IMR-90 (cell line): Measurements from ENCODE around the gene AEN. TPM values are rescaled to one million over a fixed set of nuclear protein-coding genes. Genes with fewer than 3 reads are reported as not detected.
A peak's percentile ranks its signal among the peaks of the same experiment; 100 is the strongest.

Experiments used
- ATAC-seq: fragments of 200-7000 bp; cut with Tn5 transposase; 2 replicates; pipeline ENCODE4 v1.9.1; 2020; ENCODE audit warnings: low read depth, mild to moderate bottlenecking, moderate library complexity
- BruUV-seq: library from RNA; stranded (reverse); fragments of 400-500 nt; replicated peaks from 2 replicates; lab custom pipeline; 2021; lab: Mats Ljungman, UMichigan
- CTCF ChIA-PET: fragments of 300-600 bp; formaldehyde crosslinking; extraction: SDS; loops from one replicate; lab custom pipeline; 2021; ENCODE audit warnings: antibody characterized with exemption; lab: Yijun Ruan, JAX
- POLR2A ChIA-PET: fragments of 300-600 bp; sonication (Branson Sonifier 250); formaldehyde crosslinking; loops from one replicate; lab custom pipeline; 2022; ENCODE audit warnings: antibody characterized with exemption; ENCODE audit not compliant: unreplicated experiment; lab: Charles Lee
- DNase-seq: peaks from one replicate; pipeline ENCODE4 v3.0.0; 2013
- H2AFZ ChIP-seq: replicated peaks from 2 replicates; pipeline ENCODE3; 2013; ENCODE audit warnings: low read length, mild to moderate bottlenecking; ENCODE audit not compliant: poor library complexity
- H2AK5ac ChIP-seq: 2 replicates; pipeline ENCODE4 v1.6.1; 2013; ENCODE audit warnings: low read depth, low read length, inconsistent platforms
- H2AK9ac ChIP-seq: replicated peaks from 2 replicates; pipeline ENCODE3; 2013; ENCODE audit warnings: mild to moderate bottlenecking, low read depth, low read length, moderate library complexity; ENCODE audit not compliant: poor library complexity
- H2BK120ac ChIP-seq: 2 replicates; pipeline ENCODE4 v1.6.1; 2013; ENCODE audit warnings: low read depth, low read length, inconsistent platforms
- H2BK15ac ChIP-seq: 3 replicates; pipeline ENCODE4 v1.6.1; 2013; ENCODE audit warnings: low read depth, low read length, inconsistent platforms
- H2BK20ac ChIP-seq: 2 replicates; pipeline ENCODE4 v1.6.1; 2013; ENCODE audit warnings: low read depth, mild to moderate bottlenecking, inconsistent platforms, low read length, moderate library complexity
- H2BK5ac ChIP-seq: 2 replicates; pipeline ENCODE4 v1.6.1; 2013; ENCODE audit warnings: mild to moderate bottlenecking, low read depth, low read length, inconsistent platforms; ENCODE audit not compliant: poor library complexity, severe bottlenecking
- H3K14ac ChIP-seq: replicated peaks from 2 replicates; pipeline ENCODE4 v1.6.1; 2013; ENCODE audit warnings: low read depth, low read length, inconsistent platforms
- H3K18ac ChIP-seq: 2 replicates; pipeline ENCODE4 v1.6.1; 2013; ENCODE audit warnings: low read depth, low read length, control low read depth
- H3K23ac ChIP-seq: 2 replicates; pipeline ENCODE4 v1.6.1; 2013; ENCODE audit warnings: low read depth, low read length, inconsistent platforms
- H3K27ac ChIP-seq: 2 replicates; pipeline ENCODE4 v1.5.1; 2013; ENCODE audit warnings: mild to moderate bottlenecking, control low read depth, low read length; ENCODE audit not compliant: insufficient read depth
- H3K27me3 ChIP-seq: 2 replicates; pipeline ENCODE4 v1.6.1; 2013; ENCODE audit warnings: low read length; ENCODE audit not compliant: control insufficient read depth, insufficient read depth
- H3K36me3 ChIP-seq: 2 replicates; pipeline ENCODE4 v1.6.1; 2013; ENCODE audit warnings: low read length, mixed read lengths; ENCODE audit not compliant: control insufficient read depth, insufficient read depth
- H3K4ac ChIP-seq: 2 replicates; pipeline ENCODE4 v1.6.1; 2013; ENCODE audit warnings: low read depth, low read length, inconsistent platforms
- H3K4me1 ChIP-seq: 2 replicates; pipeline ENCODE4 v1.6.1; 2013; ENCODE audit warnings: low read length, mixed read lengths; ENCODE audit not compliant: control insufficient read depth, insufficient read depth
- H3K4me2 ChIP-seq: 2 replicates; pipeline ENCODE4 v1.6.1; 2013; ENCODE audit warnings: low read depth, mild to moderate bottlenecking, control low read depth, low read length, moderate library complexity
- H3K4me3 ChIP-seq: 2 replicates; pipeline ENCODE4 v1.5.1; 2013; ENCODE audit warnings: low read depth, mild to moderate bottlenecking, control low read depth, low read length, moderate library complexity; ENCODE audit not compliant: insufficient read depth
- H3K56ac ChIP-seq: 2 replicates; pipeline ENCODE4 v1.6.1; 2013; ENCODE audit warnings: low read length, inconsistent platforms; ENCODE audit not compliant: insufficient read depth; ENCODE audit errors: extremely low read depth
- H3K79me1 ChIP-seq, 2 experiments: 2 replicates each; pipeline ENCODE4 v1.6.1; 2013; ENCODE audit warnings: low read length in 2 of 2, inconsistent platforms in 1 of 2, low read depth in 1 of 2
- H3K9ac ChIP-seq: 2 replicates; pipeline ENCODE4 v1.6.1; 2013; ENCODE audit warnings: low read depth, low read length, control low read depth
- H3K9me1 ChIP-seq: 2 replicates; pipeline ENCODE4 v1.6.1; 2013; ENCODE audit warnings: low read length, inconsistent platforms; ENCODE audit not compliant: insufficient read depth
- H3K9me3 ChIP-seq: 2 replicates; pipeline ENCODE4 v1.6.1; 2013; ENCODE audit warnings: low read length; ENCODE audit not compliant: control insufficient read depth, insufficient read depth
- H4K20me1 ChIP-seq: 2 replicates; pipeline ENCODE4 v1.6.1; 2013; ENCODE audit warnings: low read length, inconsistent platforms; ENCODE audit not compliant: insufficient read depth
- H4K5ac ChIP-seq: 2 replicates; pipeline ENCODE4 v1.6.1; 2013; ENCODE audit warnings: mild to moderate bottlenecking, low read depth, low read length, control low read depth
- H4K8ac ChIP-seq, 2 experiments: 2 replicates each; pipeline ENCODE4 v1.6.1; 2013; ENCODE audit warnings: low read depth in 2 of 2, low read length in 2 of 2, control low read depth in 1 of 2, inconsistent platforms in 1 of 2
- H4K91ac ChIP-seq: 2 replicates; pipeline ENCODE4 v1.6.1; 2013; ENCODE audit warnings: low read depth, low read length, inconsistent platforms; ENCODE audit not compliant: insufficient read depth
- BHLHE40 ChIP-seq: fragments of 150-350 bp; IDR thresholded peaks from 2 replicates; pipeline ENCODE4 v1.6.1; 2016; ENCODE audit warnings: mild to moderate bottlenecking, low read depth, low read length
- CEBPB ChIP-seq: IDR thresholded peaks from 2 replicates; pipeline ENCODE4 v1.6.1; 2012; ENCODE audit warnings: low read depth, low read length, improper control_type of control experiment
- MAFK ChIP-seq: IDR thresholded peaks from 2 replicates; pipeline ENCODE4 v1.6.1; 2012; ENCODE audit warnings: low read depth, low read length, improper control_type of control experiment
- WGBS, 2 experiments: methylation state at CpG; one replicate each; pipeline versions ENCODE4 v1.1.5 to v1.1.7; 2013; ENCODE audit warnings: missing lambda C conversion rate in 2 of 2; ENCODE audit not compliant: insufficient read length in 1 of 2; ENCODE audit errors: extremely low coverage in 2 of 2; 5-methylcytosine and 5-hydroxymethylcytosine counted together
- dilution Hi-C: fragments of 300-500 bp; cut with HindIII; formaldehyde crosslinking; loops from one replicate; pipeline ENCODE4 v1.14.3; 2018; ENCODE audit warnings: low sequenced_read_pairs; ENCODE audit not compliant: unreplicated experiment
- in situ Hi-C: fragments of 300-500 bp; cut with MboI; formaldehyde crosslinking; loops from 3 replicates; pipeline ENCODE4 v1.14.3; 2019; ENCODE audit warnings: low sequenced_read_pairs, inconsistent platforms, mixed read lengths
- intact Hi-C: fragments of 100-400 bp; cut with micrococcal nuclease; formaldehyde crosslinking; loops from 2 replicates; pipeline ENCODE4 v1.10.0; 2022
- polyA plus RNA-seq, 3 experiments: library from polyadenylated mRNA; depleted of rRNA; stranded (reverse); fragments of >200 nt; gene quantifications; 2 replicates each; pipeline ENCODE4 v1.2.3, GENCODE V29; 2012; ENCODE audit warnings: low replicate concordance in 1 of 3
- total RNA-seq: library from RNA; depleted of rRNA; stranded (reverse); fragments of >200 nt; gene quantifications from 2 replicates; pipeline ENCODE4 v1.2.3, GENCODE V29; 2012

Gene AEN
- total and polyA plus RNA-seq, 2 of the 4 experiments (the other 2 are of a cell fraction), result 48.6 to 85.5 TPM

DNA sequence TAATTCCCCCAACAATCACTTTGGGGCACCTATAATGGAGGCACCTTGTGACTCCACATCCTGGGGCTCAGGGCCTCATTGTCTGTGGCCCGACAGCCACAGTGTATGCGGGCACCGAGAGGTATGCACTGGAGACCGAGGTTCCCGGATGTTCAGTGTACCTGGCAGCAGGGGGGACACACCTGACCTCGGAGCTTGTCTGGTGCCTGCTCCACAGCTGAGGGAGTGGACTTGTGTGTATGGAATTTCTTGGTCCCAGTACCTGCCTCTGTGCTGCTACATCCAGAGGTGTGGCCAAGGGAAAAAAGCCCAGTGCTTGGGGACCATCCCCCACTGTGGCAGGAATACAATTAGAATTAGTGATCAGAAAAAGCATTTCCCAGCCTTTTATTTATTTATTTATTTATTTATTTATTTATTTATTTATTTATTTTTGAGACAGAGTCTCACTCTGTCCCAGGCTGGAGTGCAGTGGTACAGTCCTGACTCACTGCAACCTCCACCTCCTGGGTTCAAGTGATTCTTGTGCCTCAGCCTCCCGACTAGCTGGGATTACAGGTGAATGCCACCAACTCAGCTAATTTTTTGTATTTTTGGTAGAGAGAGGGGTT is 8.8 kb upstream of the AEN start:
- Histone ChIP-seq H3K27me3 (peaks cover 19% of the 10 kb centered on the region), H3K27ac (no peak overlapping the region), H3K18ac (no peak overlapping the region), H3K4me1 (peaks cover 4% of the 10 kb centered on the region; the same call in 1 of the 2 replicates), H2AK5ac (no peak overlapping the region), H3K9me3 (no peaks in the 10 kb centered on the region), H3K9me1 (peaks cover 8% of the 10 kb centered on the region; the same call in 1 of the 2 replicates), H3K4me3 (no peak overlapping the region), H4K8ac (no peak overlapping the region; a peak in 2 of 4 replicates), H3K23ac (no peak overlapping the region), H4K20me1 (no peaks in the 10 kb centered on the region), H3K4me2 (no peak overlapping the region), H4K91ac (no peak overlapping the region), H2BK15ac (no peak overlapping the region), H3K9ac (no peak overlapping the region), H3K14ac (no peak overlapping the region), H2BK5ac (no peak overlapping the region), H3K56ac (no peak overlapping the region), H2BK120ac (peak overlapping the region; percentile 59), H3K36me3 (no peaks in the 10 kb centered on the region), H2AFZ (peak overlapping the region; percentile 47), H4K5ac (no peak overlapping the region), H2BK20ac (peak overlapping the region; percentile 77; the same call in 1 of the 2 replicates), H3K79me1 (no peaks in the 10 kb centered on the region), H3K4ac (peak overlapping the region; percentile 68; the same call in 1 of the 2 replicates), H2AK9ac (no peak overlapping the region)
- ATAC-seq, result no peak
- no peak for TF ChIP-seq CEBPB
- TF ChIP-seq BHLHE40, result no peak
- TF ChIP-seq MAFK, result no peak
- DNase-seq, result no peak
- no TSS peak for BruUV-seq
- CTCF ChIA-PET, result interaction anchor here (0.6 kb wide), 1 partner anchor 1659 kb away, joined by 4 read pairs; no protein-coding TSS in a partner anchor
- 51% methylated on average over 4 of the region's 7 CpGs; no CpG with 5 or more reads in 1 of the 2 experiments for WGBS, 2 experiments
- intact Hi-C loops (loop anchor here (2.0 kb wide), 1 partner anchor 65 kb away; the partner anchor contains the start of gene DET1), in situ Hi-C loops (no loop called here), dilution Hi-C loops (no loop called here)
- POLR2A ChIA-PET, result no interaction called here
